ENCODE results near the gene NEDD9.
A peak's percentile ranks its signal among the peaks of the same experiment; 100 is the strongest.

The NEDD9 gene

DNA sequence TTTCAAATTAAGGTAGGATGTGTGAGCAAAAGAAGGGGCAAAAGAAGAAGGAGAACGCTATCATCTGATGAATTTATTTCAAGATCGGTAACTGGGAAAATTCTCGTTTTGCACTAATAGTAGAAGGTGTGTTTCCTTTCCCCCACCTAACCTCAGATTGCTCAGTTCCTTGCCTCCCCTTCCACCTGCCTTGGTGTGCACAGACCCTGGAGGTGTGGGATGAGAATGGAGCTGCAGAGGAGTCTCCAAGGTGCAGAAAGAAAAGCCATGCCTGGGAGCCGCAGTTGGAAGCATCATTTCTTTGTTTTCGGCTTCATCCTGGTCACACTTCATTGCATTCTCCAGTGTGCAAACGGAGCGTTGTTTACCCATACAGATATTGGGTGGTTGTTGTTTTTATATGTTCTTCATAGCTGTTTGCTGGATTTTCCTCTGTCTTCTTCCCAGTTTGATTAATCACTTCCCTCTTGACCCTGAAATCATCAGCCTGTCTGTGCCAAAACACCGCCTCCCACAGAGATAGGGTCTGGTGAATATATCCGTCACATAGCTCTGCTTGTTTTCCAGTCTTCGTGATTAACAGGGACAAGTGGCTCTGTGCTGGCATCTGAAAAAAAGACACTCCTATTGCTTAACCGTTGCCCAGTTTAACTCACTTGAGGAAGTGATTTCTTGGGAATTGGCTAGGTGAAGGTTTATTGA is 40.2 kb upstream of the NEDD9 start:
- no peak overlapping the region for H3K4me3 ChIP-seq (ENCODE audit: low read length)
- H3K36me3 ChIP-seq (ENCODE audit: control insufficient read depth, insufficient read depth, low read length), result no peaks in the 10 kb centered on the region
- peaks cover 70% of the 10 kb centered on the region for H3K4me1 ChIP-seq (ENCODE audit: control insufficient read depth, insufficient read depth, low read length)
- H3K27me3 ChIP-seq (ENCODE audit: control insufficient read depth, insufficient read depth, low read length), result no peaks in the 10 kb centered on the region
- H3K9ac ChIP-seq (ENCODE audit: low read length), result no peak overlapping the region
- no peaks in the 10 kb centered on the region for H3K9me3 ChIP-seq (ENCODE audit: control insufficient read depth, low read length)

DNA sequence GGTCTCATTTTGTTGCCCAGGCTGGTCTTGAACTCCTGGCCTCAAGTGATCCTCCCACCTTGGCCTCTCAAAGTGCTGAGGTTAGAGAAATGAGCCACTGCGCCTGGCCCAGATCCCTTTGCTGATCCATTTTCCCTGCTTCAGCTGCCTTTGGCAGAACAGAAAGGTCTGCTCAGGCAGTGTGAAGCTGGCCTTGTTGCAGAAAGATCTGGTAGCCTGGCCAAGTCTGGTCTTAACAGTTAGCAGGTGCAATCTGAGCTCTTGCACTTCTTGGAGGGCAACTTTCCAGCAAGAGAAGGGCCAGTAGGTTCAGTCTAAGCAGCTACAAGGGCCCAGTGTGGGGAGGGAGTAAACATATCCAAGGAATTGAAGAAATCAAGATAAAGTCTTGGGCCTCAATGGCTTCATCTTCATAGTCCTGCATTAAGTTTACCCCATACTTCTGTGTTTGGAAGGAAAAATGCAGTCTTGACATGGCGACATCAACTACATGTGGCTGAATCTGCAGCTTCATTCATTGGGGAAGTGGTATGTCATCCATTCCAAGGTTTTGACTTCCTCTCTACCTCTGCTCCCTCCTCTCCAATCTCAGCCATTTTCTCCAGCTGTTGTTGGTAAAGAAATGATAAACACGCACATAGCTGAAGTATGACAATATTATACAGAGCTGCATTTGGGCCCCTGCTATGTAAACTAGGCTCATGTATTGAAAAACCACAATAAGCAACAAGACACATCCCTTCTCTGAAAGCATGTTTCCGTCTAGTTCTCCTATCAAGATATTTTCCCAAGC is 39.0 kb upstream of the NEDD9 start:
- H3K9ac ChIP-seq (ENCODE audit: low read length), result no peak overlapping the region
- no peaks in the 10 kb centered on the region for H3K27me3 ChIP-seq (ENCODE audit: control insufficient read depth, insufficient read depth, low read length)
- peaks cover 58% of the 10 kb centered on the region for H3K4me1 ChIP-seq (ENCODE audit: control insufficient read depth, insufficient read depth, low read length)
- no peaks in the 10 kb centered on the region for H3K9me3 ChIP-seq (ENCODE audit: control insufficient read depth, low read length)
- H3K36me3 ChIP-seq (ENCODE audit: control insufficient read depth, insufficient read depth, low read length), result no peaks in the 10 kb centered on the region
- H3K4me3 ChIP-seq (ENCODE audit: low read length), result no peak overlapping the region

DNA sequence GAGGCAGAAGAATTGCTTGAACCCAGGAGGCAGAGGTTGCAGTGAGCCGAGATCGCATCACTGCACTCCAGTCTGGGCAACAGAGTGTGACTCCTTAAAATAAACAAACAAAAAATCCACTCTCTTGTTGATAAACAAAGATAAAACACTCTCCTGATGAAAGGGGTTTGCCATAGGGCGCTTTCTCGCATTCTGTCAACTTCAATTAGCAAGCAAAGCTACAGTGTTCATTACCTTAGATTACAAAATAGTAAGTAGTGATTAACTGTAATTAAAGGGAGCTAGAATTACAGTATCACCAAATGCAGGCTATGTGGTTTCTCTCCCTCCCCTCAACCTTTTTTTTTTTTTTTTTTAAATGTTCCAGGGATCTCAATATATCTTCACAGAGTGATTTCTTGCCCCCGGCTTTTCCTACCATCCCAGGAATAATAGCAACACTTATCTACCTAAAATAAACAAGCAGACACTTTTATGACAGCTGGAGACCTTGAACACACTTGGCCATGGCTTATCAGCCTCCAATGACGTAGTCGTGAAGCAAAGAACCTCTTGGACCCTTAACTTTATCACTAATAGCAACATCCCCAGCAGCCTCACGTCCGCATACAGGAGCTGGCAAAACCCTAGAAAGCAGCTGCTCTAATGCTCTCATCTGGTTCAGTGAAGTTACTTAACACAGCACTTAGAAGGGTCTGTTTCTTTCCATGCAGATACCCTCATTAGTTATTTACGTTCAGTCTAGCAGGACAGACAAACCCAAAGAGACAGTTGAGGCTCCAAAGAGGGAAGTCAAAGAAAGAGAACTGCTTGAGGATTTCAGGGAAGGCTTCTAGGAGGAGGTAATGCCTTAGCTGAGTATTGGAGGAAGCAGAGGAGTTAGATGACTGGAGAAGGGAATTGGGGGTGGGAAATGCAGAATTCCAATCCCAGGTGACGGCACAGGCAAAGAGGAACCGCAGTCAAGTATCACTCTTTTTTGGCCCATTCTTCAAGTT is 37.9 kb upstream of the NEDD9 start:
- Histone ChIP-seq H3K36me3 (ENCODE audit: control insufficient read depth, insufficient read depth, low read length) (no peaks in the 10 kb centered on the region), H3K27me3 (ENCODE audit: control insufficient read depth, insufficient read depth, low read length) (no peaks in the 10 kb centered on the region), H3K9ac (ENCODE audit: low read length) (no peak overlapping the region), H3K4me3 (ENCODE audit: low read length) (no peak overlapping the region), H3K4me1 (ENCODE audit: control insufficient read depth, insufficient read depth, low read length) (peaks cover 54% of the 10 kb centered on the region), H3K9me3 (ENCODE audit: control insufficient read depth, low read length) (no peaks in the 10 kb centered on the region)

DNA sequence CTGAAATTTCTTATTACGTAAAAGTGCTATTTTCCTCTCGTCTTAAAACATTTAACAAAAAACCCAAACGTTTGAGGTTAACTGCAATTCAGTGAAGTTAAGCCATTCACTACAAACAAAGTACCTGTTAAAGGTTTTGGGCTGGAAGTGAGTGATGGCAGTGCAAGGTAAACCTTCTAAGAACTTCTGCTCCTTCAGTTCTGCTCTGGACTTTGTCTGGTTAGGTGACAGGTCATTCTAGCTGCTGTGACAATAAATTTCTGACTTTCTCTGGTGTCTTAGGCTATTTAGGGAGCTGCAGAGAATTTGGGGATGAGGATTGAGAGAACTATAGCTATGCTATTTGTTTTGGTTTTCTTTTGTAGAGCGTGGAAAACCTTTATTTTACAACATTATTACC is 36.5 kb upstream of the NEDD9 start:
- Histone ChIP-seq H3K36me3 (ENCODE audit: control insufficient read depth, insufficient read depth, low read length) (no peaks in the 10 kb centered on the region), H3K9me3 (ENCODE audit: control insufficient read depth, low read length) (no peaks in the 10 kb centered on the region), H3K4me3 (ENCODE audit: low read length) (no peak overlapping the region), H3K9ac (ENCODE audit: low read length) (no peak overlapping the region), H3K4me1 (ENCODE audit: control insufficient read depth, insufficient read depth, low read length) (peaks cover 42% of the 10 kb centered on the region), H3K27me3 (ENCODE audit: control insufficient read depth, insufficient read depth, low read length) (no peaks in the 10 kb centered on the region)

DNA sequence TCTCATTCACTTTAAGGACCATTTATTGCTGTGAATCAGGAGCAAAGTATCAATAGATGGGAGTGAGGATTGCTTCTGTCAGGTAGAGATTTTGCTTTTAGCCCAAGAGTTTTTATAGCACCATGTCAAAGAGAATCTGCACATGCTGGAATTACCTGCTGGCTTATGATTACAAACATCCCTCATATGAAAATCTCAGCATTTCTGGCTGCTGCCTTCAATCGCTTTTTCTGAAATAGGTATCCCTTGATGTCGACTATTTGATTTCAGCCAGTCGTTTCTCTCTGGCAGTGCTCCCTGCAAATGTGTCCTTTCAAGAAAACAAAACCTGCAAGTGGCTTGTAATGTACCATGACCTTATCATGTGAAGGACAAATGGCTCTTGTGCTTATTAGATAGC is 34.5 kb upstream of the NEDD9 start:
- Histone ChIP-seq H3K27me3 (ENCODE audit: control insufficient read depth, insufficient read depth, low read length) (no peaks in the 10 kb centered on the region), H3K4me1 (ENCODE audit: control insufficient read depth, insufficient read depth, low read length) (peaks cover 38% of the 10 kb centered on the region), H3K9me3 (ENCODE audit: control insufficient read depth, low read length) (no peaks in the 10 kb centered on the region), H3K9ac (ENCODE audit: low read length) (no peak overlapping the region), H3K4me3 (ENCODE audit: low read length) (no peak overlapping the region), H3K36me3 (ENCODE audit: control insufficient read depth, insufficient read depth, low read length) (no peaks in the 10 kb centered on the region)

DNA sequence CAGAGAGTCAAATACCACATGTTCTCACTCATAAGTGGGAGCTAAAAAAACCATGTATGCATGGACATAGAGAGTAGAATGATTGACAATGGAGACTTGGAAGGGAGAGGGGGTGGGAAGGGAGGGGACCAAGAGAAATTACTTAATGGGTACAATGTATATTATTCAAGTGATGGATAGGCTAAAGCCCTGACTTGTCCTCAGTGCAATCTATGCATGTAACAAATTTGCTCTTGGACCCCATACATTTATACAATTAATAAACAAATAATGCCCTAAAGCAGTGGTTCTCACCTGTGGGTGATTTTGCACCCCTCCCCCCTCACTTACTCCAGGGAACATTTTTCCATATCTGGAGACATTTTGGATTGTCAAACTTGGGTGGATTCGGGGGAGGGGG is 33.5 kb upstream of the NEDD9 start:
- Histone ChIP-seq H3K9me3 (ENCODE audit: control insufficient read depth, low read length) (no peaks in the 10 kb centered on the region), H3K9ac (ENCODE audit: low read length) (no peak overlapping the region), H3K36me3 (ENCODE audit: control insufficient read depth, insufficient read depth, low read length) (no peaks in the 10 kb centered on the region), H3K4me3 (ENCODE audit: low read length) (no peak overlapping the region), H3K27me3 (ENCODE audit: control insufficient read depth, insufficient read depth, low read length) (no peaks in the 10 kb centered on the region), H3K4me1 (ENCODE audit: control insufficient read depth, insufficient read depth, low read length) (peaks cover 30% of the 10 kb centered on the region)

DNA sequence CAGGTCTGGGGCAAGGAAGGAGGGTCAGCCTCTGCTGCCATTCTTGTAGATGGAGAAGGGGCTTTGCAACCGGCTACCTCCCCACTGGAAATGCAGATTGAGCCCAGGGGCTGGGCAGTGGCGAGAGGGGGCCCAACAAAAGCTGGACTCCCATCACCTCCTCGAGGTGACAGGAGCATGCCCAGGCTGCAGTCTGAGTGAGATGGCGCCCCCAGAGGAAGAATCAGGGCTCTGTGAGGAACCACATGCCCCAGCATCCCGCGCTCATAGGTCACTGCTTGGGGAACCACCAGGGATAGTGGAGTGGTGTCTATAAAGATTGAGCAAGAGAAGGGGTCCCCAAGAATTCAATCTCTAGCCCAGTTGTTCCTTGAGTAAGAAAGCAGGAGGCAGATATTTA is 31.6 kb upstream of the NEDD9 start:
- no peaks in the 10 kb centered on the region for H3K36me3 ChIP-seq (ENCODE audit: control insufficient read depth, insufficient read depth, low read length)
- H3K27me3 ChIP-seq (ENCODE audit: control insufficient read depth, insufficient read depth, low read length), result no peaks in the 10 kb centered on the region
- H3K9me3 ChIP-seq (ENCODE audit: control insufficient read depth, low read length), result no peaks in the 10 kb centered on the region
- no peak overlapping the region for H3K9ac ChIP-seq (ENCODE audit: low read length)
- H3K4me1 ChIP-seq (ENCODE audit: control insufficient read depth, insufficient read depth, low read length), result peaks cover 15% of the 10 kb centered on the region
- no peak overlapping the region for H3K4me3 ChIP-seq (ENCODE audit: low read length)

DNA sequence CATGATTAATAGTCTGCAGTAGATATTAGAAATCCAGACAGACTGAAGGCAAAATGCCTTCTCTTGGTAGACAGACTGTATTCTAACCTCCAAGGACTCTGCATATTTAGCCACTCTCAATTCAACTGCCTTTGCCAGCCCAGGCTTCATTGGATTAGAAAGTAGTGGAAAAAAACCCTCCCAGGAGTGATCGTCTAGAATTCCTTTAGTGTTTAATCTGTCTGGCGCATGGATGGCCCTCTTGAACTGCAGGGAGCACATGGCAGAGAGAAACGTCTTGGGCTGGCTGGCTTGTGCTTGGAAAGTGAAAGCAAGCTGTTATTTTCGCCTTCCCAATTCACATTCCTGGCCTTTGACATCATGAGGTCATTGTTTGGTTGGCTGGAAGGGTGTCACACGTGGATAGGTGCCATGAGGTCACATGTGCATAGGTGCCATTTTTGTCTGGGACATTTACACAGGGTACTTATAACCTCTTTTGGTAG is 30.9 kb upstream of the NEDD9 start:
- no peak overlapping the region for H3K4me3 ChIP-seq (ENCODE audit: low read length)
- no peaks in the 10 kb centered on the region for H3K27me3 ChIP-seq (ENCODE audit: control insufficient read depth, insufficient read depth, low read length)
- H3K36me3 ChIP-seq (ENCODE audit: control insufficient read depth, insufficient read depth, low read length), result no peaks in the 10 kb centered on the region
- H3K9me3 ChIP-seq (ENCODE audit: control insufficient read depth, low read length), result no peaks in the 10 kb centered on the region
- peaks cover 20% of the 10 kb centered on the region for H3K4me1 ChIP-seq (ENCODE audit: control insufficient read depth, insufficient read depth, low read length)
- peak overlapping the region; percentile 29 for H3K9ac ChIP-seq (ENCODE audit: low read length)

DNA sequence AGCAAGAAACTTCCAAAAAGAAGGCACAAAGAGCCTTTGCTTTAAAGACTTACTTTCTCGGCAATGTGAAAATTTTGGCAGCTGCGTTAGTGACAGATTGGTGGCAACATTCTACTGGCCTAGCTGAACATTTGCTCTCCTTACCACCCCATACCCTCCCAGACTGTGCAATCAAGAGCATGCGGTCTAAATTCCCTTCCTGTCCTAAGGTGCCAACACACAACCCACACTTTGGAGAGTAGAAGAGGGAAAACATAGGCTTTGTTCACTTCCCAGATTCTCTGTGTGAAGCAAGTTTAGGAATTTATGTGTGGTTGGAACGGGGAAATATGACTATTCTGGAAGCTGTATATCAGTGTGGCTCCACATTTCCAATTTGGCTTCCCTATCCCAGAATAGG is 29.8 kb upstream of the NEDD9 start:
- Histone ChIP-seq H3K4me1 (ENCODE audit: control insufficient read depth, insufficient read depth, low read length) (peaks cover 20% of the 10 kb centered on the region), H3K9me3 (ENCODE audit: control insufficient read depth, low read length) (no peaks in the 10 kb centered on the region), H3K9ac (ENCODE audit: low read length) (no peak overlapping the region), H3K36me3 (ENCODE audit: control insufficient read depth, insufficient read depth, low read length) (no peaks in the 10 kb centered on the region), H3K27me3 (ENCODE audit: control insufficient read depth, insufficient read depth, low read length) (no peaks in the 10 kb centered on the region), H3K4me3 (ENCODE audit: low read length) (no peak overlapping the region)

DNA sequence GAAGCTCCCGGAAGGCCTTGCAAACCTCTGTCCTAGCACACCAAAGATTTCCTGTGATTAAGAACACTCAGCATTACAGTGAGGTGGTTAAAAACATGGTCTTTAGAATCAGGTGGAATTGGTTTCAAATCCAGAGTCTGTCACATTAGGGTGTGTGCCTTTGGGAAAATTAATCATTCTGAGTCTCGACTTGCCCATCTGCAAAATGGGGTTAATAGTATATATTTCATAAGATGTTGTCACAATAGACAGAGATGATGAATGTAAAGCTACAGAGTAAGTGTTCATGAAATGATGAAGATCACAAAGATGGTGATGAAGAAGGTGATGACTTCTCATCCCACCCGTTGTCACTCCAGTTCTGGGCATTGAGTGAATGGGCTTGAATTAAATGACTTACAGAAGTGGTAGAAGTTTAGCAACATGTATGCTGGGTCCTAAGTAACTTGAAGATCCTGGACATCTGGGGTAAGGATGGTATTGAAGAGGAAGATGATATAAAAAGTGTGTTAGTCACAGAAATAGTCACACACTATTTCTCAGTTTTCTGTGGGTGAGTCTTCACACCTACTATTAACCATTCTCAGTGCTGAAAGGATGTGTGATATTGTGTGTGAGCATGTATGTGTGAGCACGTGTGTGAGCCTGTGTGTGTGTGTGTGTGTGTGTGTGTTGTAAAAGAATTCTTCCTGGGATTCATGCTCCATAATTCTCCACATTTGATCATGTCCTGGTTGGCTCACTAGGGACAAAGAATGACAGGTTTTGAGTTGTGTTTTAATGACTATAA is 28.0 kb upstream of the NEDD9 start:
- Histone ChIP-seq H3K4me1 (ENCODE audit: control insufficient read depth, insufficient read depth, low read length) (peaks cover 20% of the 10 kb centered on the region), H3K27me3 (ENCODE audit: control insufficient read depth, insufficient read depth, low read length) (no peaks in the 10 kb centered on the region), H3K9me3 (ENCODE audit: control insufficient read depth, low read length) (no peaks in the 10 kb centered on the region), H3K4me3 (ENCODE audit: low read length) (no peak overlapping the region), H3K9ac (ENCODE audit: low read length) (no peak overlapping the region), H3K36me3 (ENCODE audit: control insufficient read depth, insufficient read depth, low read length) (no peaks in the 10 kb centered on the region)

Measured in mucosa of stomach (tissue), 1 donor.